Transverse colon (tissue), 4 donors: ENCODE measurements around the gene DOLK. TPM values are rescaled to one million over a fixed set of nuclear protein-coding genes. Genes with fewer than 3 reads are reported as not detected.

Source experiments
- DNase-seq: peaks from one replicate; pipeline ENCODE4 v3.0.0-alpha.2; 2019
- H3K27ac ChIP-seq, 4 donors: fragments of 200-600 bp; sonication (generic); 2 replicates each; pipeline ENCODE4 v1.5.1; 2016 to 2018; ENCODE audit warnings: inconsistent platforms in 4 of 4
- H3K27me3 ChIP-seq: fragments of 200-600 bp; sonication (generic); 2 replicates; pipeline ENCODE4 v1.5.1; 2017; ENCODE audit warnings: inconsistent platforms
- H3K36me3 ChIP-seq, 4 donors: fragments of 200-600 bp; sonication (generic); 2 replicates each; pipeline ENCODE4 v1.5.1; 2017 to 2019; ENCODE audit warnings: inconsistent platforms in 4 of 4
- H3K4me1 ChIP-seq, 4 donors: fragments of 200-600 bp; sonication (generic); 2 replicates each; pipeline ENCODE4 v1.5.1; 2017 to 2020; ENCODE audit warnings: inconsistent platforms in 4 of 4
- H3K4me3 ChIP-seq, 4 donors: fragments of 200-600 bp; sonication (generic); 1 replicate in 1 of 4; 2 replicates in 3 of 4; pipeline versions ENCODE4 v1.5.1 to v1.6.1; 2017 to 2019; ENCODE audit warnings: inconsistent platforms in 4 of 4
- H3K9me3 ChIP-seq, 2 donors: fragments of 200-600 bp; sonication (generic); 2 replicates each; pipeline ENCODE4 v1.5.1; 2017 to 2019; ENCODE audit warnings: inconsistent platforms in 2 of 2
- CTCF ChIP-seq, 5 experiments: fragments of 200-600 bp in 3 of 5; fragments of 450-650 bp in 2 of 5; sonication (generic) in 3 of 5; IDR thresholded peaks; 1 replicate in 2 of 5; 2 replicates in 3 of 5; pipeline ENCODE4 v1.5.1; 2016 to 2017; ENCODE audit warnings: antibody characterized with exemption in 5 of 5, inconsistent platforms in 3 of 5, mild to moderate bottlenecking in 2 of 5, moderate library complexity in 1 of 5
- EP300 ChIP-seq: sonication (generic); formaldehyde crosslinking; IDR thresholded peaks from one replicate; pipeline ENCODE4 v1.6.1; 2017; ENCODE audit warnings: antibody characterized with exemption, low read depth
- POLR2A ChIP-seq: fragments of 450-650 bp; IDR thresholded peaks from one replicate; pipeline ENCODE4 v1.6.1; 2016; ENCODE audit warnings: antibody characterized with exemption, mild to moderate bottlenecking, moderate library complexity
- POLR2AphosphoS5 ChIP-seq, 3 donors: sonication (generic); formaldehyde crosslinking; IDR thresholded peaks; one replicate each; pipeline ENCODE4 v1.6.1; 2016; ENCODE audit warnings: antibody characterized with exemption in 3 of 3
- WGBS, 2 donors: methylation state at CpG; one replicate each; pipeline ENCODE4 v1.1.5; 2018; ENCODE audit warnings: low coverage in 1 of 2; 5-methylcytosine and 5-hydroxymethylcytosine counted together
- in situ Hi-C, 4 donors: fragments of 200-750 bp; cut with MboI; loops; one replicate each; pipeline versions ENCODE4 v1.15.0 to v1.15.1; 2017; ENCODE audit warnings: low sequenced_read_pairs in 3 of 4, low pct_ligation_motif_present in 1 of 4, low pct_unique_long_range_greater_than_20kb in 1 of 4
- intact Hi-C: fragments of 100-400 bp; cut with DNase I; formaldehyde crosslinking; loops from one replicate; pipeline ENCODE4 v1.15.1; 2023; ENCODE audit warnings: low total_unique reads
- total RNA-seq, 4 donors: library from RNA; depleted of rRNA; stranded (reverse); fragments of >200 nt; gene quantifications; one replicate each; pipeline ENCODE4 v1.1.0, GENCODE V29; 2016

Gene DOLK
- total RNA-seq, 4 donors from 2014 or later = 9.2 to 20.6 (median 11.7) TPM

DNA sequence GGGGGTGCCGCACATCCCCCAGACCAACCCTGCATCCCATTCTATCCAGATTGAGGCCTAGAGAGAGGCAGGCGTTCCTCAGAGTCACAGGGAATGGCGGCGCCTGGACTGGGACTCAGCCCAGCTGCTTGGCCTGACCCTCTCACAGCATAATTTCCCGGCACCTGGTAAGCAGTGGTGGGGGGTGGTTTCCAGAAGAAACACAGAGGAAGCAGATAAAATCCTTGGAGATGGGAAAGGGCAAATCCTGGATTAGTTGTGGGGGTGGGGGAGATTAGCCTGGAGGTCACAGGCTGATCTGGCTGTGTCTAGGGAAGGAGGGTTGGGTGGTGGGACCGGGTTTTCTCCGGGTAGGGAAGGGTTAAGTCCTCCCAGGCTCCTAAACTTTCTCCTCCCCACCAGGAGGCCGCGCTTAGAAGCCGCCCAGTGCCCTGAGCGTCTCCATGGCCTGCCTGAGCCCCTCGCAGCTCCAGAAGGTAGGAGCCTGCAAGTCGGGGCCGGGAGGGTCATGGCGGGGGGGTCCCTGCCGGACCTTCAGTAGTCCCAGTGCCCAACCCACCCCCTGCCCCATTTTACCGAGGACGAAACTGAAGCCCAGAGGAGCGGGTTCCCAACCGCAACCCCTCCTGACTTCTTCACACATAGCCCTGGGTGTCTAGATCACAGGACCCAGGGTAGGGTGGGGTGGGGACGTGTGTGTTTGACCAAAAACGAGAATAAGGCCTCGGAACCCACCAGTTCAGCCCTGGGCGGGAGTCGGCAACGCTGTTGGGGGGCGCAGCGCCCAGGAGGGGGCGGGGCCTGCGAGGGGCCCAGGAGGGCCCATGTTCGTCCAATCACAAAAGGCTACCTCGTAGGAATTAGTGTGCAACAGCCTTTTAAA is 25.3 kb downstream of the DOLK start:
- peaks cover 1 to 37% (median 20%) of the 10 kb centered on the region in 4 donors for H3K4me1 ChIP-seq
- H3K36me3 ChIP-seq = no peaks in the 10 kb centered on the region
- intact Hi-C loops = no loop called here
- TF ChIP-seq POLR2AphosphoS5 (IDR thresholded peaks at IDR 0.05) = peak in 1 of 3 donors; percentile 5
- no peak for TF ChIP-seq EP300
- no peak for TF ChIP-seq POLR2A
- no peak for TF ChIP-seq CTCF (IDR thresholded peaks at IDR 0.05)
- in situ Hi-C loops = loop anchor here in 3 of 4 donors (5.0 to 10.0 kb wide), 2 partner anchors 57 to 60 kb away; no protein-coding TSS in a partner anchor
- H3K9me3 ChIP-seq = no peaks in the 10 kb centered on the region
- WGBS, 2 donors = 35% methylated on average over 27 of the region's 32 CpGs; no CpG with 5 or more reads in 1 of the 2 donors
- DNase-seq = peak; percentile 25
- peak overlapping the region; percentile 81 to 85 (median 82) for H3K27ac ChIP-seq
- no peaks in the 10 kb centered on the region for H3K27me3 ChIP-seq
- peak overlapping the region; percentile 11 to 60 (median 38) for H3K4me3 ChIP-seq

- WGBS, 2 donors = 57 to 62% methylated on average over 3 to 13 of the region's 13 CpGs
- no peak for DNase-seq
- H3K4me3 ChIP-seq = peak within 1 kb of the TSS in 3 of 4 donors; percentile 32 to 60 (median 44)
- no peaks in the 10 kb centered on the region for H3K36me3 ChIP-seq
- peak in 2 of 3 donors; percentile 18 to 56 for TF ChIP-seq POLR2AphosphoS5 (IDR thresholded peaks at IDR 0.05)
- no peak for TF ChIP-seq EP300
- TF ChIP-seq CTCF (IDR thresholded peaks at IDR 0.05) = no peak
- H3K4me1 ChIP-seq = peaks cover 13 to 51% (median 34%) of the 10 kb centered on the region in 4 donors
- in situ Hi-C loops = loop anchor here in 3 of 4 donors (5.0 to 10.0 kb wide), 2 partner anchors 56 to 58 kb away; no protein-coding TSS in a partner anchor
- no peaks in the 10 kb centered on the region for H3K9me3 ChIP-seq
- H3K27ac ChIP-seq = peak within 1 kb of the TSS; percentile 81 to 85 (median 82)
- intact Hi-C loops = no loop called here
- H3K27me3 ChIP-seq = no peaks in the 10 kb centered on the region
Measured at GRCh38 chr9:128920381-128921058, 26.9 kb downstream of the DOLK start, which contains the start of gene PHYHD1. Gene PHYHD1 (plus strand): TSS chr9:128920982. CDS start chr9:128922324, 1,342 bp downstream.

DNA sequence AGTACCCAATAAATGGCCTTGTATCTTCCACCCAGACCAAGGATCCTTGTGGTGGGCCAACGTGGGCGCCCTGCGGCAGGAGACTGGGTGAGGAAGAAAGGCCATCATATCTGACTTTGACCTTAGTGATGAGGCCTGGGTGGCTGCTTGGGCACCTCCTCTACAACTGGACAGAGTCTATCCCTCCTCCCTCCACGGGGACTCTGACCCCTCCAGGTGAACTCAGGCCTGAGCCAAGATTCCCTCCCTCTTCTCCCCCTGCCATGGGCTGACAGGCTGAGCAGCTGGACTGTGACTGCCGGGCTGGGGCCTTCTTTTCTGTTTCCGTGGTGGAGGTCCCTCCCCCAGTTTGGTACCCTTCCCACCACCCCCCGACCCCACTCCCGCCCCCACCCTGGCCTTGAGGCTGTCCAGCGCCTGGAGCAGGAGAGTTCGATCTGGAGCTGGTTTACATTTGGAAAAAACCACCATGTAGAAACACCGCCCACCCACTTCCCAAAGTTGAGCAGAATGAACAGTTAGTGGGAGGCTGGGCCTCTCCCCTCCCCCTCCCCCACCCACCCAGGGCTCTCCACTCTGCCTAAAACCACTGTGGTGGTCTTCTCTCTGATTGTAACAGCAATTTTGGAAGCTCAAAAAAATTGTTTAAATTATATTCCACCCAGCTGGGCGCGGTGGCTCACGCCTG is 27.9 kb downstream of the DOLK start:
- H3K9me3 ChIP-seq = no peaks in the 10 kb centered on the region
- H3K4me3 ChIP-seq = no peak overlapping the region
- H3K27me3 ChIP-seq = no peaks in the 10 kb centered on the region
- intact Hi-C loops = no loop called here
- TF ChIP-seq POLR2AphosphoS5 (IDR thresholded peaks at IDR 0.05) = no peak
- no peak for TF ChIP-seq POLR2A
- TF ChIP-seq EP300 = no peak
- TF ChIP-seq CTCF (IDR thresholded peaks at IDR 0.05) = no peak
- H3K4me1 ChIP-seq = peaks cover 13 to 51% (median 34%) of the 10 kb centered on the region in 4 donors
- in situ Hi-C loops = loop anchor here in 3 of 4 donors (5.0 to 10.0 kb wide), 2 partner anchors 55 to 57 kb away; no protein-coding TSS in a partner anchor
- DNase-seq = no peak
- H3K36me3 ChIP-seq = no peaks in the 10 kb centered on the region
- 67 to 75% methylated on average over 3 to 11 of the region's 14 CpGs for WGBS, 2 donors
- peak overlapping the region; percentile 81 to 85 (median 82) for H3K27ac ChIP-seq
